GM23248 (cell line): ENCODE data around the gene LAMB1.

Experiments used
- EZH2 ChIP-seq: fragments of 200-600 bp; sonication (generic); IDR thresholded peaks from 2 replicates; pipeline ENCODE4 v1.6.1; 2018; ENCODE audit warnings: antibody characterized with exemption, mild to moderate bottlenecking; ENCODE audit not compliant: insufficient read depth, poor library complexity, severe bottlenecking
- EZH2phosphoT487 ChIP-seq: fragments of 200-600 bp; sonication (generic); IDR thresholded peaks from 2 replicates; pipeline ENCODE4 v1.6.1; 2018; ENCODE audit warnings: antibody characterized with exemption, moderate library complexity, mild to moderate bottlenecking, low read depth; ENCODE audit not compliant: insufficient read depth

GRCh38 chr7:108007261-108007660, 4.3 kb upstream of the LAMB1 start:
- TF ChIP-seq EZH2 (no peak), EZH2phosphoT487 (no peak)
